ENCODE measurements around the gene CFAP65. TPM values are rescaled to one million over a fixed set of nuclear protein-coding genes. Genes with fewer than 3 reads are reported as not detected.

The CFAP65 gene
- total and polyA plus RNA-seq, 2 of the 4 experiments (the other 2 are of a cell fraction) = not detected

DNA sequence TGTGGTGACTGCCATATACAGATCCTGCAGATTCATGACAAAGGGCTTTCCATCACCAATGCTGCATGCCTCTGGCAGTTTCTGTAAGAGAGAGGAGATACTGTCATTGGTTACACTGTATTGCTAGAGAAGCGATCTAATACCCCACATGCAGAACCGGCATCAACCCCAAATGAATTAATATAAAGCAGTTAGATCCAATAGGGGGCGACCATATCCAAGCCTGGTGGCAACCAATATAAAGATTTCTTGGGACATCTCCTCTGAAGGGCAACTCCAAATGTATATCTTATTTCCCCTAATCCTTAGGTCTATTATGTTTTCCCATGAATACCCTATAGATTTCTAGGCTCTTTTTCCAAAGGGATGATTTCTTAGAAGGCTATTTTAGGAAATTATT is 36.8 kb upstream of the CFAP65 start:
- intact Hi-C loops (cut with micrococcal nuclease) (no loop called here), dilution Hi-C loops (cut with HindIII; ENCODE audit: low sequenced_read_pairs, unreplicated experiment) (no loop called here), in situ Hi-C loops (cut with MboI; ENCODE audit: low sequenced_read_pairs) (no loop called here)
- Histone ChIP-seq H2BK15ac (ENCODE audit: low read depth, low read length) (no peak overlapping the region), H2AK9ac (replicated peaks; ENCODE audit: low read depth, low read length, poor library complexity) (no peak overlapping the region), H3K36me3 (ENCODE audit: control insufficient read depth, insufficient read depth, low read length) (peaks cover 11% of the 10 kb centered on the region), H2AFZ (replicated peaks; ENCODE audit: low read length, poor library complexity) (no peak overlapping the region), H2BK120ac (ENCODE audit: low read depth, low read length) (no peak overlapping the region), H4K20me1 (ENCODE audit: insufficient read depth, low read length) (peaks cover 12% of the 10 kb centered on the region; the same call in 1 of the 2 replicates), H3K9me1 (ENCODE audit: insufficient read depth, low read length) (peaks cover 4% of the 10 kb centered on the region; the same call in 1 of the 2 replicates), H3K4me3 (ENCODE audit: insufficient read depth, low read depth, low read length) (no peak overlapping the region), H3K4ac (ENCODE audit: low read depth, low read length) (no peak overlapping the region), H3K14ac (replicated peaks; ENCODE audit: low read depth, low read length) (no peak overlapping the region), H3K23ac (ENCODE audit: low read depth, low read length) (no peak overlapping the region), H3K18ac (ENCODE audit: low read depth, low read length) (no peak overlapping the region), H3K27me3 (ENCODE audit: control insufficient read depth, insufficient read depth, low read length) (no peaks in the 10 kb centered on the region; the same call in none of the 2 replicates), H3K9me3 (ENCODE audit: control insufficient read depth, insufficient read depth, low read length) (no peaks in the 10 kb centered on the region), H2BK20ac (ENCODE audit: low read depth, low read length) (no peak overlapping the region), H3K4me2 (ENCODE audit: low read depth, low read length) (no peak overlapping the region), H4K91ac (ENCODE audit: insufficient read depth, low read depth, low read length) (no peak overlapping the region), H3K56ac (ENCODE audit: extremely low read depth, insufficient read depth, low read length) (no peak overlapping the region), H4K8ac (ENCODE audit: low read depth in 2 of 2, low read length in 2 of 2) (no peak overlapping the region), H2BK5ac (ENCODE audit: low read depth, low read length, poor library complexity, severe bottlenecking) (no peak overlapping the region), H3K79me1 (ENCODE audit: low read depth in 1 of 2, low read length in 2 of 2) (no peaks in the 10 kb centered on the region), H3K9ac (ENCODE audit: low read depth, low read length) (no peak overlapping the region), H4K5ac (ENCODE audit: low read depth, low read length) (no peak overlapping the region), H3K27ac (ENCODE audit: insufficient read depth, low read length) (no peak overlapping the region), H2AK5ac (ENCODE audit: low read depth, low read length) (no peak overlapping the region), H3K4me1 (ENCODE audit: control insufficient read depth, insufficient read depth, low read length) (0 out of 2 replicates have a peak, but pooled peaks cover 2% of the 10 kb centered on the region)
- WGBS, 2 experiments (ENCODE audit: extremely low coverage in 2 of 2, insufficient read length in 1 of 2) = no CpG with 5 or more reads among the region's 3 CpGs
- DNase-seq (no peak), ATAC-seq (ENCODE audit: low read depth) (no peak)
- ChIA-PET CTCF (interaction anchor here (0.7 kb wide), 1 partner anchor 21 kb away, joined by 3 read pairs; no protein-coding TSS in a partner anchor), POLR2A (ENCODE audit: unreplicated experiment) (no interaction called here)
- no peak for TF ChIP-seq MXI1 (IDR thresholded peaks at IDR 0.05; ENCODE audit: borderline replicate concordance, low read depth, low read length)
- no peak for TF ChIP-seq RAD21 (IDR thresholded peaks at IDR 0.05; ENCODE audit: low read length)
- TF ChIP-seq, protein P1, sequence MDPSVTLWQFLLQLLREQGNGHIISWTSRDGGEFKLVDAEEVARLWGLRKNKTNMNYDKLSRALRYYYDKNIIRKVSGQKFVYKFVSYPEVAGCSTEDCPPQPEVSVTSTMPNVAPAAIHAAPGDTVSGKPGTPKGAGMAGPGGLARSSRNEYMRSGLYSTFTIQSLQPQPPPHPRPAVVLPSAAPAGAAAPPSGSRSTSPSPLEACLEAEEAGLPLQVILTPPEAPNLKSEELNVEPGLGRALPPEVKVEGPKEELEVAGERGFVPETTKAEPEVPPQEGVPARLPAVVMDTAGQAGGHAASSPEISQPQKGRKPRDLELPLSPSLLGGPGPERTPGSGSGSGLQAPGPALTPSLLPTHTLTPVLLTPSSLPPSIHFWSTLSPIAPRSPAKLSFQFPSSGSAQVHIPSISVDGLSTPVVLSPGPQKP (IDR thresholded peaks at IDR 0.05; ENCODE audit: borderline replicate concordance, low read depth, low read length) = no peak
- no peak for TF ChIP-seq RCOR1 (IDR thresholded peaks at IDR 0.05; ENCODE audit: insufficient replicate concordance, low read length)
- TF ChIP-seq SMC3 (IDR thresholded peaks at IDR 0.05; ENCODE audit: low read depth, low read length) = no peak
- TF ChIP-seq BHLHE40 (IDR thresholded peaks at IDR 0.05; ENCODE audit: low read depth, low read length) = no peak
- TF ChIP-seq, protein P2, sequence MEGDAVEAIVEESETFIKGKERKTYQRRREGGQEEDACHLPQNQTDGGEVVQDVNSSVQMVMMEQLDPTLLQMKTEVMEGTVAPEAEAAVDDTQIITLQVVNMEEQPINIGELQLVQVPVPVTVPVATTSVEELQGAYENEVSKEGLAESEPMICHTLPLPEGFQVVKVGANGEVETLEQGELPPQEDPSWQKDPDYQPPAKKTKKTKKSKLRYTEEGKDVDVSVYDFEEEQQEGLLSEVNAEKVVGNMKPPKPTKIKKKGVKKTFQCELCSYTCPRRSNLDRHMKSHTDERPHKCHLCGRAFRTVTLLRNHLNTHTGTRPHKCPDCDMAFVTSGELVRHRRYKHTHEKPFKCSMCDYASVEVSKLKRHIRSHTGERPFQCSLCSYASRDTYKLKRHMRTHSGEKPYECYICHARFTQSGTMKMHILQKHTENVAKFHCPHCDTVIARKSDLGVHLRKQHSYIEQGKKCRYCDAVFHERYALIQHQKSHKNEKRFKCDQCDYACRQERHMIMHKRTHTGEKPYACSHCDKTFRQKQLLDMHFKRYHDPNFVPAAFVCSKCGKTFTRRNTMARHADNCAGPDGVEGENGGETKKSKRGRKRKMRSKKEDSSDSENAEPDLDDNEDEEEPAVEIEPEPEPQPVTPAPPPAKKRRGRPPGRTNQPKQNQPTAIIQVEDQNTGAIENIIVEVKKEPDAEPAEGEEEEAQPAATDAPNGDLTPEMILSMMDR (conservative IDR thresholded peaks at IDR 0.05; ENCODE audit: low read depth, low read length) = no peak
- no TSS peak for BruUV-seq (replicated peaks)

All from IMR-90 (cell line).